ENCODE data around the gene ANKRD49.

DNA sequence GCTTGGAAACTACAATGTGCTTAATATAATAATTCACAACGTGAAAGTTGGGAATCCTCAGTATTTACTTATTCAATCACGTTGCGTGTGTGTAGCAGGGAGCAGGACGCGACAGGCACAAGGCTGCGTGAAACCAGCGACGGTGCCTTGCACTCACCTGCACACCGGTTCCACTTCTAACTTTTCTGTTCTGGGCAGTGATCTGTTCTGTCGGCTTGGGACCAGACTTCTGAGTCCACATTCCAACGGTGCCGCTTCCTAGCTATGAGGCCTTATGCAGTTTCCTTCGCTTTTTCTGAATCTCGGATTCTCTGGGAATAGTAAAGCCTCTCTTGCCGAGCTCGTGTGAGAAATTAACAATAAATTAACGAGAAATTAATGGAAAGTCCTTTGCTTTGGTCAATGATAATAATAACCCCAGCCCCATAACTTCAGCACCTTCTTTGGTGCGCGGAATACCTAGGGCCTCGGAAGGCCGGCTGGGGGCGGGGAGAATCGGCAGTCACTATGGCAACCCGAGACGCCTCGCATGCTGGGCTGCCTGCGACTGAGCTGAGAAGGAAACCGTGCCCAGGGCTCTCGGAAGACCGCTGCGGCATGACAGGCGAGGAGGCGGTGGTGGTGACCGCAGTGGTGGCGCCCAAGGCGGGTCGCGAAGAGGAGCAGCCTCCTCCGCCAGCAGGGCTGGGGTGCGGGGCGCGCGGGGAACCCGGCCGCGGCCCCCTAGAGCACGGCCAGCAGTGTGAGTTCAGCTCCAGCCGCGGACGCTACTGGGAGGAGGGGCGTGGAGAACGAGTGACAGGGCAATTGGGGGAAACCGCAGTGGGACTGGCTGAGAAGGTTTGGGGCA, 18.4 kb downstream of the ANKRD49 start, which contains the start of gene C11orf97:
- TF ChIP-seq, protein P1, sequence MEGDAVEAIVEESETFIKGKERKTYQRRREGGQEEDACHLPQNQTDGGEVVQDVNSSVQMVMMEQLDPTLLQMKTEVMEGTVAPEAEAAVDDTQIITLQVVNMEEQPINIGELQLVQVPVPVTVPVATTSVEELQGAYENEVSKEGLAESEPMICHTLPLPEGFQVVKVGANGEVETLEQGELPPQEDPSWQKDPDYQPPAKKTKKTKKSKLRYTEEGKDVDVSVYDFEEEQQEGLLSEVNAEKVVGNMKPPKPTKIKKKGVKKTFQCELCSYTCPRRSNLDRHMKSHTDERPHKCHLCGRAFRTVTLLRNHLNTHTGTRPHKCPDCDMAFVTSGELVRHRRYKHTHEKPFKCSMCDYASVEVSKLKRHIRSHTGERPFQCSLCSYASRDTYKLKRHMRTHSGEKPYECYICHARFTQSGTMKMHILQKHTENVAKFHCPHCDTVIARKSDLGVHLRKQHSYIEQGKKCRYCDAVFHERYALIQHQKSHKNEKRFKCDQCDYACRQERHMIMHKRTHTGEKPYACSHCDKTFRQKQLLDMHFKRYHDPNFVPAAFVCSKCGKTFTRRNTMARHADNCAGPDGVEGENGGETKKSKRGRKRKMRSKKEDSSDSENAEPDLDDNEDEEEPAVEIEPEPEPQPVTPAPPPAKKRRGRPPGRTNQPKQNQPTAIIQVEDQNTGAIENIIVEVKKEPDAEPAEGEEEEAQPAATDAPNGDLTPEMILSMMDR (IDR thresholded peaks at IDR 0.05; ENCODE audit: low read length): no peak
- TF ChIP-seq EZH2 (IDR thresholded peaks at IDR 0.05; ENCODE audit: borderline replicate concordance, low read length): no peak

Measured in OCI-LY1 (cell line).